HEK293 (cell line): ENCODE data around the gene FIBP.

Experiments used
- ATF2 ChIP-seq: fragments of 450-650 bp; formaldehyde crosslinking; IDR thresholded peaks from 2 replicates; pipeline ENCODE4 v1.5.1; 2016; ENCODE audit warnings: missing biosample characterization, missing genetic modification characterization, low read depth
- BCL11A ChIP-seq: fragments of 450-650 bp; formaldehyde crosslinking; IDR thresholded peaks from 2 replicates; pipeline ENCODE4 v1.5.1; 2016; ENCODE audit warnings: low read depth, missing biosample characterization, missing genetic modification characterization
- HOXA7 ChIP-seq: sonication (generic); formaldehyde crosslinking; IDR thresholded peaks from 2 replicates; pipeline ENCODE4 v1.8.1; 2022; ENCODE audit warnings: missing genetic modification reagents, borderline replicate concordance
- KLF1 ChIP-seq: fragments of 450-650 bp; formaldehyde crosslinking; IDR thresholded peaks from 2 replicates; pipeline ENCODE4 v1.5.1; 2016; ENCODE audit warnings: missing biosample characterization, missing genetic modification characterization
- KLF10 ChIP-seq: fragments of 450-650 bp; IDR thresholded peaks from 2 replicates; pipeline ENCODE4 v1.5.1; 2018; ENCODE audit warnings: missing biosample characterization, mild to moderate bottlenecking, missing genetic modification characterization
- RBAK ChIP-seq: fragments of 450-650 bp; formaldehyde crosslinking; IDR thresholded peaks from 2 replicates; pipeline ENCODE4 v1.5.1; 2016; ENCODE audit warnings: missing biosample characterization, missing genetic modification characterization
- SP2 ChIP-seq: fragments of 450-650 bp; formaldehyde crosslinking; IDR thresholded peaks from 2 replicates; pipeline ENCODE4 v1.5.1; 2016; ENCODE audit warnings: missing biosample characterization, missing genetic modification characterization
- SP3 ChIP-seq: fragments of 450-650 bp; formaldehyde crosslinking; IDR thresholded peaks from 2 replicates; pipeline ENCODE4 v1.5.1; 2016; ENCODE audit warnings: missing biosample characterization, missing genetic modification characterization
- SP7 ChIP-seq: fragments of 450-650 bp; formaldehyde crosslinking; IDR thresholded peaks from 2 replicates; pipeline ENCODE4 v1.5.1; 2016; ENCODE audit warnings: missing biosample characterization, missing genetic modification characterization
- ZBTB11 ChIP-seq: fragments of 450-650 bp; formaldehyde crosslinking; conservative IDR thresholded peaks from 2 replicates; pipeline ENCODE4 v1.5.1; 2016; ENCODE audit warnings: low read depth, missing biosample characterization, missing genetic modification characterization
- ZFP37 ChIP-seq: fragments of 450-650 bp; formaldehyde crosslinking; IDR thresholded peaks from 2 replicates; pipeline ENCODE4 v1.5.1; 2016; ENCODE audit warnings: missing biosample characterization, missing genetic modification characterization
- ZNF112 ChIP-seq: fragments of 450-650 bp; formaldehyde crosslinking; IDR thresholded peaks from 2 replicates; pipeline ENCODE4 v1.5.0; 2017; ENCODE audit warnings: missing biosample characterization, missing genetic modification characterization
- ZNF121 ChIP-seq: fragments of 450-650 bp; formaldehyde crosslinking; IDR thresholded peaks from 2 replicates; pipeline ENCODE4 v1.5.1; 2016; ENCODE audit warnings: missing biosample characterization, missing genetic modification characterization
- ZNF138 ChIP-seq: fragments of 450-650 bp; formaldehyde crosslinking; IDR thresholded peaks from 2 replicates; pipeline ENCODE4 v1.5.1; 2016; ENCODE audit warnings: missing biosample characterization, missing genetic modification characterization, borderline replicate concordance
- ZNF23 ChIP-seq: fragments of 450-650 bp; formaldehyde crosslinking; IDR thresholded peaks from 2 replicates; pipeline ENCODE4 v1.5.1; 2016; ENCODE audit warnings: missing biosample characterization, missing genetic modification characterization, borderline replicate concordance
- ZNF266 ChIP-seq: fragments of 450-650 bp; formaldehyde crosslinking; IDR thresholded peaks from 2 replicates; pipeline ENCODE4 v1.5.1; 2016; ENCODE audit warnings: missing biosample characterization, missing genetic modification characterization, low read depth
- ZNF274 ChIP-seq, 2 experiments: fragments of 200-500 bp in 1 of 2; fragments of 450-650 bp in 1 of 2; sonication (Bioruptor generic) in 1 of 2; formaldehyde crosslinking in 1 of 2; IDR thresholded peaks; 2 replicates each; pipeline versions ENCODE4 v1.5.1 to v1.6.1; 2014 to 2016; ENCODE audit warnings: borderline replicate concordance in 1 of 2, inconsistent platforms in 1 of 2, low read length in 1 of 2, missing biosample characterization in 1 of 2, missing genetic modification characterization in 1 of 2
- ZNF280D ChIP-seq: fragments of 450-650 bp; formaldehyde crosslinking; IDR thresholded peaks from 2 replicates; pipeline ENCODE4 v1.5.1; 2016; ENCODE audit warnings: missing biosample characterization, missing genetic modification characterization
- ZNF324 ChIP-seq: fragments of 450-650 bp; formaldehyde crosslinking; IDR thresholded peaks from 2 replicates; pipeline ENCODE4 v1.5.1; 2016; ENCODE audit warnings: missing biosample characterization, missing genetic modification characterization
- ZNF341 ChIP-seq: fragments of 450-650 bp; formaldehyde crosslinking; IDR thresholded peaks from 2 replicates; pipeline ENCODE4; 2016; ENCODE audit warnings: low read depth, missing biosample characterization, missing genetic modification characterization
- ZNF433 ChIP-seq: fragments of 450-650 bp; formaldehyde crosslinking; IDR thresholded peaks from 2 replicates; pipeline ENCODE4 v1.5.1; 2016; ENCODE audit warnings: missing biosample characterization, missing genetic modification characterization, low read depth
- ZNF610 ChIP-seq: fragments of 450-650 bp; formaldehyde crosslinking; IDR thresholded peaks from 2 replicates; pipeline ENCODE4 v1.5.1; 2016; ENCODE audit warnings: missing biosample characterization, missing genetic modification characterization, borderline replicate concordance
- ZNF626 ChIP-seq: fragments of 450-650 bp; sonication (Bioruptor Pico); formaldehyde crosslinking; IDR thresholded peaks from 2 replicates; pipeline ENCODE4 v1.5.1; 2018; ENCODE audit warnings: missing biosample characterization, missing genetic modification characterization, inconsistent platforms
- ZNF645 ChIP-seq: fragments of 450-650 bp; formaldehyde crosslinking; IDR thresholded peaks from 2 replicates; pipeline ENCODE4; 2016; ENCODE audit warnings: missing biosample characterization, missing genetic modification characterization
- ZNF660 ChIP-seq: fragments of 450-650 bp; IDR thresholded peaks from 2 replicates; pipeline ENCODE4 v1.5.1; 2018; ENCODE audit warnings: missing biosample characterization, mild to moderate bottlenecking, missing genetic modification characterization
- ZNF701 ChIP-seq: fragments of 450-650 bp; formaldehyde crosslinking; IDR thresholded peaks from 2 replicates; pipeline ENCODE4 v1.5.1; 2016; ENCODE audit warnings: missing biosample characterization, missing genetic modification characterization
- ZNF792 ChIP-seq: fragments of 450-650 bp; formaldehyde crosslinking; IDR thresholded peaks from 2 replicates; pipeline ENCODE4 v1.5.1; 2016; ENCODE audit warnings: missing biosample characterization, missing genetic modification characterization
- ZNF837 ChIP-seq: fragments of 450-650 bp; formaldehyde crosslinking; IDR thresholded peaks from 2 replicates; pipeline ENCODE4 v1.5.1; 2016; ENCODE audit warnings: missing biosample characterization, missing genetic modification characterization
- ZXDB ChIP-seq: fragments of 450-650 bp; formaldehyde crosslinking; IDR thresholded peaks from 2 replicates; pipeline ENCODE4 v1.5.1; 2016; ENCODE audit warnings: missing biosample characterization, missing genetic modification characterization
- TF ChIP-seq, protein P1 (sequence below): fragments of 450-650 bp; formaldehyde crosslinking; IDR thresholded peaks from 2 replicates; pipeline ENCODE4 v1.5.1; 2016; ENCODE audit warnings: missing biosample characterization, missing genetic modification characterization

FIBP gene

GRCh38 chr11:65900125-65900898 is 12.0 kb upstream of the FIBP start, which contains the start of gene FOSL1 (continued):
- TF ChIP-seq ZNF138 (tag by site-specific recombination) (no peak), ZNF701 (tag by site-specific recombination) (no peak), ZNF266 (tag by site-specific recombination) (no peak), ZNF23 (tag by site-specific recombination) (no peak), ZNF341 (tag by site-specific recombination) (peak; percentile 26; the same call in 1 of the 2 replicates), ZNF324 (no peak), ZNF792 (tag by site-specific recombination) (no peak), ZNF837 (no peak), ZNF626 (tag by site-specific recombination) (no peak), ZNF660 (peak; percentile 84; the same call in 1 of the 2 replicates), HOXA7 (CRISPR knock-in tag) (no peak), SP2 (tag by site-specific recombination) (peak; percentile 88), KLF1 (tag by site-specific recombination) (peak; percentile 87), BCL11A (no peak), ZNF433 (no peak), ATF2 (tag by site-specific recombination) (no peak), ZXDB (tag by site-specific recombination) (no peak), ZNF610 (no peak), ZNF112 (no peak), ZNF274 (IDR thresholded peaks at IDR 0.05; ENCODE audit: low read length) (no peak), ZNF274 (tag by site-specific recombination; IDR thresholded peaks at IDR 0.05; ENCODE audit: borderline replicate concordance) (no peak), SP3 (peak; percentile 93), ZFP37 (tag by site-specific recombination) (no peak), ZNF645 (tag by site-specific recombination) (no peak), KLF10 (tag by site-specific recombination) (peak; percentile 93; the same call in 1 of the 2 replicates), ZNF280D (no peak), RBAK (tag by site-specific recombination) (no peak), ZNF121 (tag by site-specific recombination) (no peak), SP7 (tag by site-specific recombination) (no peak), ZBTB11 (no peak)
- TF ChIP-seq, protein P1, sequence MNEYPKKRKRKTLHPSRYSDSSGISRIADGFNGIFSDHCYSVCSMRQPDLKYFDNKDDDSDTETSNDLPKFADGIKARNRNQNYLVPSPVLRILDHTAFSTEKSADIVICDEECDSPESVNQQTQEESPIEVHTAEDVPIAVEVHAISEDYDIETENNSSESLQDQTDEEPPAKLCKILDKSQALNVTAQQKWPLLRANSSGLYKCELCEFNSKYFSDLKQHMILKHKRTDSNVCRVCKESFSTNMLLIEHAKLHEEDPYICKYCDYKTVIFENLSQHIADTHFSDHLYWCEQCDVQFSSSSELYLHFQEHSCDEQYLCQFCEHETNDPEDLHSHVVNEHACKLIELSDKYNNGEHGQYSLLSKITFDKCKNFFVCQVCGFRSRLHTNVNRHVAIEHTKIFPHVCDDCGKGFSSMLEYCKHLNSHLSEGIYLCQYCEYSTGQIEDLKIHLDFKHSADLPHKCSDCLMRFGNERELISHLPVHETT (tag by site-specific recombination), result no peak
